ENCODE measurements around the gene NELL1.

GRCh38 chr11:20771681-20772080 lies 102.3 kb downstream of the NELL1 start:
- TF ChIP-seq POLR2A (IDR thresholded peaks at IDR 0.05; ENCODE audit: low read depth, low read length): no peak
- TF ChIP-seq SPI1 (IDR thresholded peaks at IDR 0.05; ENCODE audit: low read depth, low read length): no peak
- TF ChIP-seq PAX5 (IDR thresholded peaks at IDR 0.05; ENCODE audit: insufficient read depth, low read length, severe bottlenecking): no peak
- TF ChIP-seq TAF1 (IDR thresholded peaks at IDR 0.05; ENCODE audit: low read depth, low read length): no peak
